Activated CD4-positive, CD25-positive, alpha-beta regulatory T cell (primary cell): Measurements from ENCODE around the gene CHI3L2.
A peak's percentile ranks its signal among the peaks of the same experiment; 100 is the strongest.

ENCODE experiments used
- DNase-seq, 4 experiments: peaks; one replicate each; lab custom pipeline; 2025; lab: John Stamatoyannopoulos, UW

The CHI3L2 gene

GRCh38 chr1:111220302-111220890 is 7.1 kb upstream of the CHI3L2 start:
- DNase-seq, result no peak

GRCh38 chr1:111221276-111221632 is 6.3 kb upstream of the CHI3L2 start:
- no peak for DNase-seq

- DNase-seq, result peak in 1 of 4 experiments; percentile 26
Measured at GRCh38 chr1:111221633-111222291, 5.8 kb upstream of the CHI3L2 start.

DNA sequence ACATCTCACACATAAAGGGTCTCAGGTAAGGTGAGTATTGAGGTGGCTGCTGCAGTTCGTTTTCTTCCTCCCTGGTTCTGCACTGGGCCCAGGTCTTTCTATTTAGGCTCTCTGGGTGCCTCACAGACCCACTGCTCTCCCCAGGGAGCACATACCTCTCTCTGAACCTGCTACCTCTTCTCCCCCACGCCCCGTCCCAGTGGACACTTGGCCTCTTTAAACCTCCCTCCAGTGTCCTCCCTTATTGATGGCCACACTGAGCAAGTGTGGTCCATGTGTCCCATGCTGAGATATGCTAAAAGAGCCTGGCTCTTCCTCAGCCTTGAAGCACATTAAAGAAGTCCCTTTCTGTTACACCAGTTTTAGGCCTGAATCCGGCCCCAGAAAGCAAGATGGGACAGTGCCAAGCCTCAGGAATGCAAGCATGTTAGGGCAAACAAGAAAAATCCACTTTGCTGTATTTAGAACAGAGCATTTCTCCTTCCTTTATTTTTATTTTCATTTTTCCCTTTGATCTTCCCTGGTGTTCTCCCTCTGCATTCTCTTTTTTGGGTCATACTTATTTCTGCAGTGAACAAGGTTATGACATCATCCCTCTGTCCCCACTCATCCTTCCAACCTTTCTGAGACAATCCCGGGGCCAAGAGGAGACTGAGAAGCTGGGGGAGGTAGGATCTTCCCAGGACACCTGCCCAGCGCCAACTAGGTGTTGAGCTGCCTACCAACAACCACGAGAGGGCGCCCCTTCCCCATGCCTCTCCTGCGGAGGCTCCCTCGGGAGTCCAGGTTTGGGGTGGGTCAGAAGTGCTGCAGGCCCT is 5.0 kb upstream of the CHI3L2 start:
- DNase-seq, result peak; percentile 44 to 67 (median 50)

DNA sequence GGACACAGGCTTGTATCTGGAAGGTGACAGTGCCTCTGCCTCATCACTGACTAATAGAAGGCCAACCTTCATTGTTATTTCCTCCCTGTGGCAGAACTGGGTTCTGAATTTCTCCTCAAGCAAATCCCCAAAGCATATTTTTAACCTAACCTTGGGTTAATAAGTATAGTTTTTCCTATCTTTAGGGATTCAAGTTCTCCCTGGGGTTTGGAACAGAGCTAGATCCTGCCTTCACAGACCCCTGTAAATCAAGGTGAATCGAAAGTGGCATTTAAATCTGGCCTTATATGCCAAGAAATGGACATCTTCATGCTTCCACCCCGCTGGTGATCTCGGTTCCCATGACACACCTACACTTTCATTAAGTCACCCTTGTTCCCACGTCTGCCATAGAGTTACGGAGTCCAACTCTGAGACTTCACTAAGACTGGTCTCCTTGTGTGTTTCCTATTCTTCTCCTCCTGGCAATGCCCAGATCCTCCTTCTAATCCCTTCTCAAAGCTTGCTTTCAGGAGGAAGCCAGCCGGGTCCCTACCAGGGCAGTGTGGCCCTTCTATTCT is 4.3 kb upstream of the CHI3L2 start:
- DNase-seq, result no peak

- DNase-seq, result no peak
Measured at GRCh38 chr1:111225091-111225490, 2.4 kb upstream of the CHI3L2 start.

- DNase-seq, result no peak
Measured at GRCh38 chr1:111225717-111226400, 1.7 kb upstream of the CHI3L2 start.

GRCh38 chr1:111227851-111228747 is 586 bp downstream of the CHI3L2 start:
- no peak for DNase-seq

GRCh38 chr1:111228748-111229126 is 1.2 kb downstream of the CHI3L2 start:
- no peak for DNase-seq

DNA sequence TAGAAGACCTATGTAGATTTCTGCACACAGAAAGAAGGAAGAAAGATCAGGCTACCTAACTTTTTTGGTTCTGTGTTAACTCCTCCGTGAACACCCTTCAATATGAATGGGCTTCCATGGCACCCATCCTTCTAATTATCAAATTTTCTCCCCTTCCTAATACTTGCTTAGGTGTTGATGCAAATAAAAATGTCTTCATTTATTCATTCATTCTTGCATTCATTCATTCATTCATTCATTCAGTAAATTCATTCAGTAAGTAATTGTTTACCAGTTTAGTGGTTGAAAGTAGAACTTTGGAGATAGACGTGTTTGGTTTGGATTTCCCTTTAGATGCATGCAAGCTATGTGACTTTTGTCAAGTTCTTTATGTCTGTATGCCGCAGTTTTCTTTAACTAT is 4.6 kb downstream of the CHI3L2 start:
- DNase-seq, result no peak

DNA sequence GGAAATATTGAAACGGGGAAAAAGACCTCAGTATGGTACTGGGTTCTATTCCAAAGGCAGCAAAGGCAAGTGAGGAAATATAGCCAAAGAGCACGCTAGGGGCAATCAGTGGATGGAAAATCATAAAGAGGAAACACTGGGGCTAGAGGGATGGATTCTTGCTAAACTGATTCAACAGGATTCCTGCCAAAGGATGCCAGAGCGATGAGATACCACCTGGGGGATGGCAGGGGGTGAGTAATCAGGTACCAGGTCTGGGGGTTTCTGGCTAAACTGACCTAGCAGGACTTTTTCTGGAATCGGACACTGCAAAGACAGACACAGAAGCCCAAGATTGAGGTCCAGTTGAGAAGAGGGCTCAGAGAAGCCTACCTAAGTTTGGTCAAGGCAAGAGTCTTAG is 6.7 kb downstream of the CHI3L2 start:
- DNase-seq, result no peak

- DNase-seq, result no peak
Measured at GRCh38 chr1:111234866-111235265, 7.4 kb downstream of the CHI3L2 start.

DNA sequence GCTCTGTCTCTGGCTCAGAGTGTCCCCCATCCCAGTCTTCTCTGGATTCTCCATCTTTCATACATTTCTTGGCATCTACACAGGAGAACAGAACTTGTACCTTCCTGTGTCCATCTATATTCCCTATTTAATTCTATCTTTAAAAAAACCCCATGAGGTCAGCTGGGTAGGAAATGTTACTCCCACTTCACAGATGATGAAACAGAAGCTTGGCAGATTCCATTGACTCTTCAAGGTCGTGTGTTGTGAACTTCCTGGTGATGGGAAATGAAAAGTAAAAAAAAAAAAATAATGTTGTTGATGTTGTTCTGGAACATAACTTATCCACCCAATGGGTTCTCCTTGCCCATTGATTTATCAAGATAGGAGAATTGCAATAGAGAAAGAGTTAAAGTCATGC is 8.9 kb downstream of the CHI3L2 start:
- no peak for DNase-seq

DNA sequence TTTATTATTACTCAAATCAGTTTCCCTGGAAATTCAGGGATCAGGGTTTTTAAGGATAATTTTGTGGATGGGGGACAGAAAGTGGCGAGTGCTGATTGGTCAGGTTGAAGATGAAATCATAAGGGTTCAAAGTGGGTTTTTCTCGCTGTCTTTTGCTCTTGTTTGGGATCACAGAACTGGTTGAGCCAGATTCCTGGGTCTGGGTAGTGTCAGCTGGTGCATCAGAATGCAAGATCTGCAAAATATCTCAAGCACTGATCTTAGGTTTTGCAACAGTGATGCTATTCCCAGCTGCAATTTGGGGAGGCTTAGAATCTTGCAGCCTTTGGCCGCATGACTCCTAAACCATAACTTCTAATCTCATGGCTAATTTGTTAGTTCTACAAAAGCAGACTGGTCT is 9.3 kb downstream of the CHI3L2 start:
- DNase-seq, result no peak

DNA sequence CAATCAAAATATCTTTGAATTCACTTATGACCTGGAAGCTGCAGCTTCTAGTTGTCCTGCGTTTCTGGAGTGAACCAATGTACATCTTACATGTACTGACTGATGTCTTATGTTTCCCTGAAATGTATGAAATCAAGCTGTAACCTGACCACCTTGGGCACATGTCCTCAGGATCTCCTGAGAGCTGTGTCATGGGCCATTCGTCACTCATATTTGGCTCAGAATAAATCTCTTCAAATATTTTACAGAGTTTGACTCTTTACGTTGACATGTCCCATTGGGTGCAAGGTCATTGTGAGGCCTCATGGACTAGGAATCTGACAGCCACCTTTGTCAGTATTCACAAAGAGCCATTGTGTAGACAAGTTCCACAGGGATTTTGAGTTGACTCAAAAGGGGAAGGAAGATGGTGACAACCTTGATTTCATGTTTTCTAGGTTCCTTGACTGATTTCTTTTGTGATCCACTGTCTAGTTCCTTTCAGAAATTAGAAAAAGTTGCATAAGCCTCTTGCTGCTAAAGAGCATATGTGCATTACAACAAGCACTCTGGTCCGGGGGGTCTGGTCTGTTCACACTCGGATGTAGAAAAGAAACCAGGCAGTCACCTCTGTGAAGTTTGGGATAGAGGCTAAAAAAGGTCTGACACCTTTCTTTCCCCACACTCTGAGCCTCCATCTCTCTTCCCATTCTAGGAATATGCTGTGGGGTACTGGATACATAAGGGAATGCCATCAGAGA is 10.7 kb downstream of the CHI3L2 start:
- no peak for DNase-seq

GRCh38 chr1:111241797-111242196 is 14.3 kb downstream of the CHI3L2 start:
- DNase-seq, result no peak

DNA sequence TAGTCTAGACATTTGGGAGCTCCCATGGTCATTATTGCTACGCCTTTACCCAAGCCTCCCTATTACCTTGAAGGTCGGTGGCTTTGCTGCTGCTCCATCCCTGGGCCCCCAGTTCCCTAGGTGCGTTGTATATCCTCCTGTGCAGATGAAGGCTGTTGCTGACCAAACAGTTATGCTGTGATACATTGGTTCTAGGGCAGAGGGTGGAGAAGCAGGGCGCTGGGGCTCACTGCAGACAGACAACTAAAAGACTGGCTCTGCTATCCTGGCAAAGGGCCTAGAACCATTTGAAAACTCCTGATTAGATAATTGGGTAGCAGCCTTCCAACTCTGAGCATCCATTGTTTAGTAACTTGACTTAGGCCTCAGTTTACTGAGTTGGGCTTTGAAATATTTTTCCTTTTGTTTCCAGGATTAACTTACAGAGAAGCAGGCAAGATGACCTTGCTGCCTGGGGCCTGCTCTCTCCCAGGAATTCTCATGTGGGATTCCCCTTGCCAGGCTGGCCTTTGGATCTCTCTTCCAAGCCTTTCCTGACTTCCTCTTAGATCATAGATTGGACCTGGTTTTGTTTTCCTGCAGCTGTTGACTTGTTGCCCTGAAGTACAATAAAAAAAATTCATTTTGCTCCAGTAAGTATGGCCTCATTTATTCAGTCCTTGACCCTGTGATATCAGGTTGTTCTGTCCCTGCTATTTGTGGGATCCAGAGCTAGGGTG is 15.5 kb downstream of the CHI3L2 start:
- no peak for DNase-seq

DNA sequence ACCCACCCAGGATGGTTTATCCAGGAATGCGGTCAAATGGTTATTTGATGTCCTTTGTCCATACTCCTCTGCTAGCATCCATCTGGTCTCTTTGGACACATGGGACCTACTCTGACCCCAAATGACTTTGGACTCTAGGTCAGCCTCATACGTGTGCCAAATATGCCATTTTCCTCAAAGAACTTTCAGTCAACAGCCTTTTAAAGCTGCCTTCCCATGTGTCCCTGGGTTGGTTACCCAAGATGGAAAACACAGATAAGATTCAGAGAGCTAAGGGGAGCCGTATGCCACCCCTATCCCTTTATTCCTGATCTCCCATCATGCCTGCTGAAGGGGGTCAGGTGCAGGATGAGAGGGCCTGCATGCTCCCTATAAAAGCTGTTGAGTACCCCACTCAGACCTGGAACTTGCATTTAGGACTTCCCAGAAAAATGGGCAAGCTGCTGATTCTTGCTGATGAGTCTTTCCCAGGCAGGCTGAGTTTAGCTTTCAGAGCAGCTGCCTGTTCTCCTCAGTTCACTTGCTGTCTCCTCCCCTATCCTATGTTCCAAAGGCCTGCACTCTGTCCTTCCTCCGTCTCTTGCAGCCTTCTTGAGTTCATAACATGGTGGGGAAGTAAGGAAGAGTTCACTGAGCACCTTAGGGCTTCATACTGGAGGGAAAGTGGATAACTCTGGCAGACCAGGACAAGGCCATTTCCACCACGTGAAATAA is 19.8 kb downstream of the CHI3L2 start:
- DNase-seq, result no peak

DNA sequence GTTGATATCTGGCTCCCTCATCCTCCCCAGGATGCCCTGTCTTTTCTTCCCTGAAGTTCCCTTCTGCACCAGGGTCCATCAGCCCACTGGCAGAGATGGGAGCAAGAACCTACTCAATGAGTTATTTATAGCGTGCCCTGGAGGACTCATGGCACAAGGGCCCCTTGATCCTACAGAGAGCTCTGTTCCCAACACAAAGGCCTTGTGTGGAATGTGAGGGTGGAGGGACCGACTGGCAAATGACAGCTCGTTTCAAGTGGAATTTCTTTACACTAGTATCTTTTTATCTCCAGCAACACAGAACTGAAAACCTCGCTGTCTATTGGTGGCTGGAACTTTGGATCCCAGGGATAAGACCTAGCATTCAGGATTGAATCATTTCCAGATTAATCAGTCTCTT is 22.4 kb downstream of the CHI3L2 start:
- no peak for DNase-seq
